ENCODE measurements around the gene FUBP3. TPM values are rescaled to one million over a fixed set of nuclear protein-coding genes. Genes with fewer than 3 reads are reported as not detected.

Gene FUBP3
- total RNA-seq, 1 donor from 2014 or later, result 77.0 TPM

DNA sequence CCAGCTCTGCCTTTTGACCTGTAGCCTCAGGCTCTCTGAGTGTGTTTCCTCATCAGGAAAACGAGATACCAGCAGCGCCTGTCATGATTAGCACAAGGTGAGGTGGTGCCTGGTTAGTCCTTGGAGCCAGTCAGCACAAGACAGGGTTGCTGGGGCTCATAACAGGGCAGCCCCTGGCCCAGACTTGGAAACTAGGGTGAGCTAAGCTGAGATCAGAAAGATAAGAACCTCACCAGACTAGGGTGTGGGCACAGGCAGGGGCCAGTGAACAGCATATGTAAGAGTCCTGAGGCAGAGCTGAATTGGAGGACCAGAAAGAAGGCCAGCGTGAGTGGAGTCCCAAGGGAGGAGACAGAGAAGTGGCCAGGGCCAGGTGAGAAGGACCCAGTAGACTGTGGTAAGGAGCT lies 42.7 kb upstream of the FUBP3 start:
- no peak for DNase-seq (ENCODE audit: low spot score in 2 of 2, unreplicated experiment in 2 of 2)
- TF ChIP-seq, protein P1, sequence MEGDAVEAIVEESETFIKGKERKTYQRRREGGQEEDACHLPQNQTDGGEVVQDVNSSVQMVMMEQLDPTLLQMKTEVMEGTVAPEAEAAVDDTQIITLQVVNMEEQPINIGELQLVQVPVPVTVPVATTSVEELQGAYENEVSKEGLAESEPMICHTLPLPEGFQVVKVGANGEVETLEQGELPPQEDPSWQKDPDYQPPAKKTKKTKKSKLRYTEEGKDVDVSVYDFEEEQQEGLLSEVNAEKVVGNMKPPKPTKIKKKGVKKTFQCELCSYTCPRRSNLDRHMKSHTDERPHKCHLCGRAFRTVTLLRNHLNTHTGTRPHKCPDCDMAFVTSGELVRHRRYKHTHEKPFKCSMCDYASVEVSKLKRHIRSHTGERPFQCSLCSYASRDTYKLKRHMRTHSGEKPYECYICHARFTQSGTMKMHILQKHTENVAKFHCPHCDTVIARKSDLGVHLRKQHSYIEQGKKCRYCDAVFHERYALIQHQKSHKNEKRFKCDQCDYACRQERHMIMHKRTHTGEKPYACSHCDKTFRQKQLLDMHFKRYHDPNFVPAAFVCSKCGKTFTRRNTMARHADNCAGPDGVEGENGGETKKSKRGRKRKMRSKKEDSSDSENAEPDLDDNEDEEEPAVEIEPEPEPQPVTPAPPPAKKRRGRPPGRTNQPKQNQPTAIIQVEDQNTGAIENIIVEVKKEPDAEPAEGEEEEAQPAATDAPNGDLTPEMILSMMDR (IDR thresholded peaks at IDR 0.05; ENCODE audit: unreplicated experiment), result no peak
- peak overlapping the region; percentile 47 for H3K27ac Mint-ChIP-seq
- H3K36me3 Mint-ChIP-seq, result no peaks in the 10 kb centered on the region
- H3K4me3 Mint-ChIP-seq, result no peak overlapping the region
- H3K9me3 Mint-ChIP-seq, result no peaks in the 10 kb centered on the region
- peaks cover 51% of the 10 kb centered on the region for H3K4me1 Mint-ChIP-seq
- peaks cover 31% of the 10 kb centered on the region for H3K27me3 Mint-ChIP-seq (ENCODE audit: low read depth)

DNA sequence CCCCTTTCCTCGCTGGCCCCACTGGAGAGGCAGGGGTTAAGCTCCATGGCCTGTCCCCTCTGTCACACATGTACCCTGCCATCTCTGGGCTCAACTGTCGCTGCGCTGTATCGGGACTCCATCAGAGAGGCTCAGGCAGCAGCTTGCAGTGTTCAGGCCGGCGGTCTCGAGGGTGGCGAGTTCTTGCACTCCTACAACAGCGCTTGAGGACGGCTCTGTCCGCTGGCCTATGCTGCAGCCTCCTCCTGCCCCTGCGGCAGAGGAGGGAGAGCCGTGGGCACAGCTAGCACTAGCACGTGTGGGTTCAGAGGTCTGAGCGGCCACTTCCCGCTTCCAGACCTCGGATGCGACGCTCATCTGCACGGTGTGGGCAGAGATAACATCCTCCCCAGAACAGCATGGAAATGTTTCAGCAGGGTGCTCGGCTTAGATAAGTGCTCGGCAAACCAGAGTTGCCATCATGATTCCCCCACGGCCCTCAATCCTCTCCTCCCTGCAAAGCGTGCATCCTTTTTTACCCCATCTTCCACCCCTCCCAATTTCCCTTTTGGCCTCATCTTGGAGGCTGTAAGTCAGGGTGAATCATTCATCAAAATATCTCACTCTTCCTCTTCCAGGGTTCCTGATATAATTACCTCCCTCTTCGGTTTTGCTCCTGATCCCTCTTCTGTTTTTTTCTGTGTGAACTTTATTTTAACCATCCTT lies 41.9 kb upstream of the FUBP3 start:
- TF ChIP-seq, protein P1 (IDR thresholded peaks at IDR 0.05; ENCODE audit: unreplicated experiment), result no peak
- Mint-ChIP-seq H3K36me3 (no peaks in the 10 kb centered on the region), H3K9me3 (no peaks in the 10 kb centered on the region), H3K4me1 (peaks cover 49% of the 10 kb centered on the region), H3K4me3 (no peak overlapping the region), H3K27ac (no peak overlapping the region), H3K27me3 (ENCODE audit: low read depth) (peaks cover 31% of the 10 kb centered on the region)
- no peak for DNase-seq (ENCODE audit: low spot score in 2 of 2, unreplicated experiment in 2 of 2)

DNA sequence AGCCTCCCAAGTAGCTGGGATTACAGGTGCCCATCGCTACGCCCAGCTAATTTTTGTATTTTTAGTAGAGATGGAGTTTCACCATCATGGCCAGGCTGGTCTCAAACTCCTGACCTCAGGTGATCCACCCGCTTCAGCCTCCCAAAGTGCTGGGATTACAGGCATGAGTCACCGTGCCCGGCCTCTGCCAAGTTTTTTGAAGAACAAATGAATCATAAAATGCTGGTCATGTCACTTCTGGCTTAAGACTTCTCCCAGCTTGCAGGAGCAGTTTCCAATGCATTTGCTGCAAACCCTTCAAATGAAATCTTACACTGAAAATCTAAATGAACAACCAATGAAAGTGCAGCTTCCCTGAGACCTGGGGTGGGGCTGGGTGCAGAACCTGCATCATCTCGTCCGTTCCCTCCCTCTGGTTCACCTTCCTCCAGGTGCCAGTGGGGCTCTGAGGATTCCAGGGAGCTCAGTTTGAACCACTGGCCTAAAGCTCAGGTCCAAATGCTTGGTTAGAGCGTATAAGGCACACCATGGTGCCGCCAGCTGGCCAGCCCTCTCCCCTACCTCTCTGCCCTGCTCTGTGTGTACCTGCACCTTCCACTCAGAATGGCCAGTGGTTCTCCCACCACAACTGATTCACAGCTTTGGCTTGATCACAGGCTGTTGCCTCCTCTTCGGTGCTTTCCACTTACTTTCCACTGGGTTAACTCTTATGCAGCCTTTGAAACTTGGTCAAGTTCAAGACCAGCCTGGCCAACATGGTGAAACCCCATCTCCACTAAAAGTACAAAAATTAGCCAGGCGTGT lies 39.8 kb upstream of the FUBP3 start:
- Mint-ChIP-seq H3K27me3 (ENCODE audit: low read depth) (peaks cover 33% of the 10 kb centered on the region), H3K4me3 (no peak overlapping the region), H3K27ac (no peak overlapping the region), H3K36me3 (no peaks in the 10 kb centered on the region), H3K4me1 (peaks cover 48% of the 10 kb centered on the region), H3K9me3 (no peaks in the 10 kb centered on the region)
- DNase-seq (ENCODE audit: low spot score in 2 of 2, unreplicated experiment in 2 of 2), result no peak
- TF ChIP-seq, protein P1 (IDR thresholded peaks at IDR 0.05; ENCODE audit: unreplicated experiment), result no peak

DNA sequence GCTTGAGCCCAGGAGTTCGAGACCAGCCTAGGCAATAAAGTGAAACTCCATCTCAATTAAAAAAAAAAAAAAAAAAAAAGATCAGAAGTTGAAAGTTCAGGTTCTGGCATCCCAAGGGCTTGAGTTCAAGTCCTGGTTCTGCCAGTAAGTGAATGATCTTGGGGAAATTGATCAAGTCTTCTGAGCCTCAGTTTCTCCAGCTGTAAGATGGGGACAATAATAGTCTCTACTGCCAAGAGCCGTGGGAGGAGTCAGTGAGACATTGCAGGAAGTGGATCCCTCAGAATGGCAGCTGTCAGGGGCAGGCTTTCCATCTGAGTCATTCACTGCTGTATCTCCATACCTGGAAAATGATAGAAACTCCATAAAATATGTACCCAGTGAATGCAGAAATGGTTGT lies 37.8 kb upstream of the FUBP3 start:
- peaks cover 39% of the 10 kb centered on the region for H3K27me3 Mint-ChIP-seq (ENCODE audit: low read depth)
- H3K4me3 Mint-ChIP-seq, result no peak overlapping the region
- TF ChIP-seq, protein P1 (IDR thresholded peaks at IDR 0.05; ENCODE audit: unreplicated experiment), result no peak
- peaks cover 38% of the 10 kb centered on the region for H3K4me1 Mint-ChIP-seq
- no peak for DNase-seq (ENCODE audit: low spot score in 2 of 2, unreplicated experiment in 2 of 2)
- H3K36me3 Mint-ChIP-seq, result no peaks in the 10 kb centered on the region
- H3K27ac Mint-ChIP-seq, result no peak overlapping the region
- H3K9me3 Mint-ChIP-seq, result no peaks in the 10 kb centered on the region

DNA sequence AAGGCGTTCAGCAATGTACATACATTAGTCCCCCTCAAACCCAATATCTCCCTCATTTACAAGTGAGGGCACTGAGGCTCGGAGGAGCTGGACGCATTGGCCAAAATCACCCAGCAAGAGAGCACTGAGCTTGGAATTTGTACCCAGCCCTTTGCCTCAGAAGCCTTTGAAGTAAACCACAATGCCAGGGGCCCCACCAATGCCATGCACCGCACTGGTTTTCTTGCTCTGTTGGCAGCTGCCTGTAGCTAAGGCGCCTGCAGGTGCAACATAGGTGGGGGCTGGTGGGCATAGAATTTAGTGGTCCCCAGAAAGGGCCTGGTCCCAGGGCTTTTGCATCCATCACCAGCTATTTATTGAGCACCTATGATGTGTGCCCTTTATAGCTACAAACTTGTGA lies 37.3 kb upstream of the FUBP3 start:
- no peaks in the 10 kb centered on the region for H3K36me3 Mint-ChIP-seq
- no peaks in the 10 kb centered on the region for H3K9me3 Mint-ChIP-seq
- TF ChIP-seq, protein P1 (IDR thresholded peaks at IDR 0.05; ENCODE audit: unreplicated experiment), result no peak
- DNase-seq (ENCODE audit: low spot score in 2 of 2, unreplicated experiment in 2 of 2), result no peak
- peaks cover 34% of the 10 kb centered on the region for H3K4me1 Mint-ChIP-seq
- H3K27me3 Mint-ChIP-seq (ENCODE audit: low read depth), result peaks cover 36% of the 10 kb centered on the region
- H3K4me3 Mint-ChIP-seq, result no peak overlapping the region
- H3K27ac Mint-ChIP-seq, result no peak overlapping the region
